ENCODE measurements around the gene SMCO3. TPM values are rescaled to one million over a fixed set of nuclear protein-coding genes. Genes with fewer than 3 reads are reported as not detected.

The SMCO3 gene
- total and polyA plus RNA-seq, 2 of the 13 experiments (the other 11 are each of a cell fraction or from before 2014, with no cell fraction given) = 0.29 to 0.42 TPM

GRCh38 chr12:14803011-14803829, 10.8 kb downstream of the SMCO3 start, which contains the start of the genes C12orf60 and WBP11 (continued):
- no peak for TF ChIP-seq ZNF577 (CRISPR knock-in tag; IDR thresholded peaks at IDR 0.05; ENCODE audit: borderline replicate concordance, low read depth)
- TF ChIP-seq NPAS2 (CRISPR knock-in tag; IDR thresholded peaks at IDR 0.05; ENCODE audit: borderline replicate concordance) = no peak
- TF ChIP-seq RBM22 (optimal IDR thresholded peaks at IDR 0.05; ENCODE audit: low read length) = no peak
- no peak for TF ChIP-seq FOXP1 (IDR thresholded peaks at IDR 0.05)
- TF ChIP-seq FOXP1 (CRISPR knock-in tag; IDR thresholded peaks at IDR 0.05) = no peak
- no peak for TF ChIP-seq CAMTA2 (CRISPR knock-in tag; IDR thresholded peaks at IDR 0.05; ENCODE audit: borderline replicate concordance)
- TF ChIP-seq IRF9 (CRISPR knock-in tag; IDR thresholded peaks at IDR 0.05; ENCODE audit: borderline replicate concordance) = peak; percentile 74; the same call in 1 of the 2 replicates
- no peak for TF ChIP-seq ZNF660 (CRISPR knock-in tag; IDR thresholded peaks at IDR 0.05; ENCODE audit: borderline replicate concordance, low read depth)
- no peak for TF ChIP-seq HHEX (CRISPR knock-in tag; IDR thresholded peaks at IDR 0.05)
- TF ChIP-seq ZNF530 (CRISPR knock-in tag; IDR thresholded peaks at IDR 0.05; ENCODE audit: low read depth) = no peak
- TF ChIP-seq FOXA3 (CRISPR knock-in tag; IDR thresholded peaks at IDR 0.05) = 0 out of 2 replicates have a peak, but pooled peaks have one; percentile 20
- TF ChIP-seq GFI1 (CRISPR knock-in tag; IDR thresholded peaks at IDR 0.05; ENCODE audit: borderline replicate concordance) = no peak
- no peak for TF ChIP-seq ZFP1 (CRISPR knock-in tag; IDR thresholded peaks at IDR 0.05)
- no peak for TF ChIP-seq ZNF615 (CRISPR knock-in tag; IDR thresholded peaks at IDR 0.05; ENCODE audit: borderline replicate concordance)
- TF ChIP-seq ZBTB46 (CRISPR knock-in tag; IDR thresholded peaks at IDR 0.05; ENCODE audit: borderline replicate concordance) = no peak
- TF ChIP-seq SIN3B (IDR thresholded peaks at IDR 0.05; ENCODE audit: low read length) = 0 out of 2 replicates have a peak, but pooled peaks have one; percentile 75
- TF ChIP-seq GLI4 (CRISPR knock-in tag; IDR thresholded peaks at IDR 0.05; ENCODE audit: borderline replicate concordance) = no peak
- TF ChIP-seq ZNF740 (CRISPR knock-in tag; IDR thresholded peaks at IDR 0.05) = no peak
- no peak for TF ChIP-seq RBAK (CRISPR knock-in tag; IDR thresholded peaks at IDR 0.05)
- TF ChIP-seq MLX (CRISPR knock-in tag; IDR thresholded peaks at IDR 0.05) = no peak
- TF ChIP-seq NFKBIZ (CRISPR knock-in tag; IDR thresholded peaks at IDR 0.05) = no peak
- TF ChIP-seq BRD4 (CRISPR knock-in tag; IDR thresholded peaks at IDR 0.05) = no peak
- TF ChIP-seq POGK (CRISPR knock-in tag; conservative IDR thresholded peaks at IDR 0.05) = peak; percentile 19; the same call in 1 of the 2 replicates
